Stimulated activated CD8-positive, alpha-beta memory T cell treated with anti-CD3 and anti-CD28 coated beads, Interleukin-4, amount 100 ng/mL, for 24 hours (primary cell): ENCODE data around the gene IGLON5.

Experiments used
- DNase-seq: peaks from one replicate; pipeline ENCODE4 v3.0.0-alpha.2; 2020; ENCODE audit warnings: low read depth

The IGLON5 gene

DNA sequence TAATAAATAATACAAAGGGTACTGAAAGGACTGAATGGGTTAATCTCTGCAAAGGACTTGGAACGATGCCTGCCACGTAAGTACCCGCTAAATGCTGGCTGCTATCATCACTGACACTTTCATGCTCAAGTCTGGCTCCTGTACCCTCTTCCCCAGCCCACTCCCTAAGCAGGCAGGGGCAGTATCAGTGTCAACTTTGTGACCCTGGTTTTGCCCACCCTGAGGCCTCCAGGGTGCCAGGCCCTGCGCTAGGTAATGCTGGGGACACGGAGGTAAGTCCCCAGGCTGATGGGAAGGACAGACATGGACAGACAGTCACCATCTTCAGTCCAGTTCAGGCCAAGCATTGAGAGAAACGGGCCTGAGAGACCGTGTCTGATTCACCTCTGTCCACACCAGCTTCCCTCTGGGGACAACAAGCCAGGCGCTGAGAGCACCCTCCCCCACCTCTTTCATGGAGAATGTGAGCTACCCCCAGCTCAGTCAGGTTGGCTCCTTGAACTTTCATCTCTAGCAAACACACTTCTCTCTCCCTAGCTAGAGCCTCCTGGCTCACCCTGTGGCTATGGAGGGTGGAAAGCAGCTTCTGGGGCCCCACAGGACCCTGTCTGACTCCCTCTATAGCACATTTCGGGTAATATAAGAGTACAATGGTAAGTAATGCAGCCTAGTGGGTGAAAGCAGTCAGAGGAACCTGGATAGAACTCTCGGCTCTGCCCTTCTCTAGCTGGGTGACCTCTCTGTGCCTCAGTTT, 53.9 kb downstream of the IGLON5 start:
- DNase-seq = no peak

DNA sequence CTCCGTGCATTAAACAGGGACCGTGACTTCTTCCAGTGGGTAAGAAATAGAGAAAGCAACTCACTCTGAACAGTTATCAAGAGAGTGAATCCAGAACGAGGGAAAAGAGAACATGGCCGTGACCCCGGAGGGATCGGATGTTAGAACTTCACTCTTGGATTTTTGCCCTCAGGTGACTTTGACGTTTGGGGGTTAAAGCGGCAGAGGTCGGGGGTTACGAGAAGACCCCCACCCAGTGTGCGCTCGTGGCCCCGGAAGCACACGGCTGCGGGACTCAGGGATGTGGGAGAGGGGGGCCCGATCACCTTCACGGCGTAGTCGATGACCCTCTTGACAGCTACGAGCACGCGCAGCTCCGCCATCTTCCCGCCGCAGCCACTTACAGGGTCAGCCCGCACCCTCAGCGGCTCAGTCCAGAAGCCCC, 54.5 kb downstream of the IGLON5 start, which contains the start of gene ETFB:
Gene ETFB (minus strand): TSS at position 424 of the 424 bp plus-strand sequence. CDS start 62 bp downstream, at position 362.
- DNase-seq = no peak

DNA sequence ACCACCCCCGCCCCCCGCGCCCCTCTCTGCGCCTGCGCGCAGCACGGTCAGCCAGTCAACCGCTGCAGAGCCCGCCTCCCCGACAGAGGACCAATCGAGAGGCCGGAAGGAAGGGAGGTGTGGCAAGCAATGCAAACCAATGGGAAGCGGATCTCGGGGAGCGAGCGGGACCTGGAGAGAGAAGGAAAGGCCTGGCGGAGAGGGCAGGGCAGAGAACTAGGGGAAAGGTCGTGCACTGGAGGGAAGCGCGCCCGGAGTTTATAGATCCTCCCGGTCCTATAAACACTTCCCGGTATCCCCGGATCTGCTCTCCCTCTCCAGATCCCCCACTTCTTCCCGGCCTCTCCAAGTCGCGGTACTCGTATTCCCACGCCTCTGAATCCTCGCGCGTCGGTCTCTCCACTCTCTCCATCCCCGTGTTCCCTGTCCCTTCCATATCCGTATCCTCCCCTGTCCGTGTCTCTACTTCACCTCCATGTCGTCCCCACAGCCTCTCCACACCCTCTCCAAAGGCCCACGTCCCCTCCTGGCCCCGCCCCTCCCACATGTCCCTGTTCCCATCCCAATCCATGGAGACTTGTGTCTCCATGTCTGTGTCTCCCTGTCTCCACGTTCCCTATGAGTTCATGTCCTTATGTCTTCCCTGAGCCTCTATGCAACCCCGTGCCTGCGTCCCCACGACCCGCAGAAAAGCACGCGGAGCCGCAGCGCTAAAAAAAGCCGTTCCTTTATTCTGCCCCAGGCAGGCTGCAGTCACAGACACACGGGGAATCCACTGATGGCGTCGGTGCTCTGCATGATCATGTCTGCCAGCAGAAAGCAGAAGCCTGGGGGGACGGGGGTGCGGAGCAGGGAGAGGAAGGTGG, 55.2 kb downstream of the IGLON5 start:
- DNase-seq = peak; percentile 90

DNA sequence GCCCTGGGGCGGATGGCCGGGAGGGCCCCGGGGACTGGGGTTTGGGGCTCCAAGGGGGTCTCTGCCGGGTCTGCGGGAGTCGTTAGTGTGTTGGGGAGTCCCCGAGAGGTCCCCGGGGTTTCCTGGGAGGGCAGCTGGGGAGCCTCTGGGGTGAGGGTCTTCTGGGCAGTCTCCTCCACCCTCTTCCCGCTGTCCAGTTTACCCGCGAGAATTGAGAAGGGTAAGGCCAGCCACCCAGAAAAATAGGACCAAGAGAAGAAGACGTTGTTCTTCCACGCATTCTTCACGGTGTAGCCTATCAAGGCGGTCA, 55.8 kb downstream of the IGLON5 start:
- DNase-seq = no peak

DNA sequence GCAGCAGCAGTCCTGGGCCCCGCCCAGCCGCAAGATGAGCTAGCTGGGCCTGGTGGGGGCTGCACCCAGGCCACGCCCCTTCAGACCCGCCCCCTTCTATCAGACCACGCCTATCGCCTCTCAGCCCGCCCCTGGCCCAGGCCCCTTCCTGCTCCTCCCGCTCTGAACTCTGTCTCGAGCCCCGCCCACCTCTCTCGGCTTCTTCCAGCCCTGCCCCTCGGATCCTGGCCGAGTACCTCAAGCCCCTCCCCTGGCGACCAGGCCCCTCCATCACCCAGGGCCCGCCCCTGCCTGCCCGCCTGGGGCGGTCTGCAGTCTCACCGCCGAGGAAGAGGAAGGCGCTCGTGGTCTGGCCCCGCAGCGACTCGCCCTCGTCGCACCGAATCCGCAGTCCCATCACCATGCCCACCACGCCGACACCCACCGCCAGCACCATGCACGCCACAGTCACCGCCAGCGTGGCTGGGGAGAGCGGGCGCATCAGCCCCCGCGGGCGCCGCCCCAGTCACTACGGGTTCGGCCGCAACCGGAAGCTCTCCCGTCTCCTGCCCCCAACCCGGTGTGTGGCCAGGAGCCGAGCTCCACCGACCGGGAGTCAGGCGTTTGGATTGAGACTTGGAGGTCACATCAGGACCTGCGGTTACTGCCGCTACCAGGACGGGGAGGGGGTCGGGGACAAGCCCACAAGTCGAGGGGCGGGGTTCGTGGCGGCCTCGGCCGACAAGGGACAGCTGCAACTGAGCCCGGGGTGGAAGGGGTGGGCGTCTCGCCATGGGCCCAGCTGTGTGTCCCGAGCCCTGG, 56.3 kb downstream of the IGLON5 start:
- DNase-seq = peak; percentile 98

DNA sequence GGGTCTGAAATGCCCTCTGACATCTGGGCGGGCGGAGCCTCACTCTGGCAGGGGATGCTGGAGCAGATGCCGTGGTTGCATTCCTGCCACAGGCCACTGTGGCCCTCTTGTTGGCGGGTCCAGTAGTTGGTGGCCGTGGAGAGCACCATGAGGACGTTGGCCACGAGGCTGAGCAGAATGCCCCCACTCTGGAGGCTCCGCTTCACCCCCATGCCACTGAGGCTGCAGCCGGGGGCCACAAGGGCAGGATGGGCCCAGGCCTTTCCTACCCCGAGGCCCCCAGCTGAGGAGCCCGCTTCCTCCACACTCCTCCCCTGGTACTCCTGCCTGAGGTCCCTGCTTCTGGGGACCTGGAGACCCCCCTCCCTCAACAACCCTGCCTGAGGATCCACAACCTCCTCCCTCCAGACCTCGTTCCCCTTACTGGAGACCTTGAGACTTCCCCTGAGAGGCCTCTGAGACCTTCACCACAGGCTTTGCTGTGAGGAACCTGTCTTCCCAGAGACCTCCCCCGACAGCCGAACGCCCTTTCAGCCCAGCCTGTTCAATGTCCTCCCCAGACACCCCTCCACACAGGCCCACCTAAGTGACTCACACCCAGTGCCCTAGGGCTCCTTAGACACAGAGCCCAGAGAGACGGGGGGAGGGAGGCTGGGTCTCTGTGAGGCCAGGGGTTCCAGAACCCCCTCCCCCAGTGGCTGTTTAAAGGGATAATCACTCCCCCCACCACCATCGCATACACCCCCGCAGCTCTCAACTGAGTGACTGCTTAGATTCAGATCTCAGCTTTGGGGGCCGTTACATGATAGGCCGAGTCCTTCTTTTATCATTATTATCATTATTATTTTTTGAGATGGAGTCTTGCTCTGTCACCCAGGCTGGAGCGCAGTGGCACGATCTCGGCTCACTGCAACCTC, 57.2 kb downstream of the IGLON5 start, which contains the start of gene CLDND2:
Gene CLDND2 (minus strand): TSS at position 638 of the 917 bp plus-strand sequence. CDS start 426 bp downstream, at position 212.
- peak; percentile 44 for DNase-seq

DNA sequence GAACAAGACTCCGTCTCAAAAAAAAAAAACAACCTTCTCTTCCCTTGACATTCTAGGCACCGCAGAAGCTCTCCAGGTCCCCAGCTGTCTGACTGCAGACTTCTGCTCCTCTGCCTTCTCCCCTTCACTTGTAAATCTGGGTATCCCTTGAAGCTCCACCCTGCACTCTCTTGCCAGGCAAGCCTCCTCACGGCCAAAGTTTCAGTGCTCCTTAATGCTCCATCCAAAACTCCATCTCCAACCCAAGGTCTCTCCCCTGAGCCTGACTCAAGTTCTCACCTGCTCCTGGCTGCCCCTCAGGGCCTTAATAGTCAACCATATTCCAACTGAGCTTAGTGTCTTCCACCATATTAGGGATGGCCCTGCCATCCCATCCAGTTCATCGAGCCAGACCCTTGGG, 58.8 kb downstream of the IGLON5 start:
- DNase-seq = no peak

DNA sequence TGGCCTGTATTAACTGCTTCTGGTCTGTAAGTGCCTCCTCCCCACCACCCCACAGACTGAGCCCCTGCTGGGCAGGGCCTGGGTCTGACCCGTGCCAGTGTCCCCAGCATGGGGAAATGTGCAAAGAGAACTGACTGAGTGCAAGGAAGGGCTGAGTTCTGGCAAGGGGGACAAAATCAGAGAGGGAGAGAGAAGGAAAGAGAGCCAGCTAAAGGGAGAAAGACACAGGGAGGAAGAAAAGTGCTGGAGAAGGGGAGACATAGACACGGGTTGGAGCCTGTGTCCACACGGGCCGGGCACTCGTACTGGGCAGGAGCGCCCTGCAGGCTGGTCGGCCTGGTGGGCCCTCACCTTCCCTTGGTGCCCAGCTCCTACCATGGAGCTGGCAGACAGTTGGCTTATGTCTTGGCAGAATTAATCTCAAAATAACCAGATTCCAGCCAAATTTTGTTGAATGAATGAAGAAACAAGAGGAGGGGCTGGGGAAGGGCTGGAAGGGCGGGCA, 59.8 kb downstream of the IGLON5 start:
- DNase-seq = no peak

DNA sequence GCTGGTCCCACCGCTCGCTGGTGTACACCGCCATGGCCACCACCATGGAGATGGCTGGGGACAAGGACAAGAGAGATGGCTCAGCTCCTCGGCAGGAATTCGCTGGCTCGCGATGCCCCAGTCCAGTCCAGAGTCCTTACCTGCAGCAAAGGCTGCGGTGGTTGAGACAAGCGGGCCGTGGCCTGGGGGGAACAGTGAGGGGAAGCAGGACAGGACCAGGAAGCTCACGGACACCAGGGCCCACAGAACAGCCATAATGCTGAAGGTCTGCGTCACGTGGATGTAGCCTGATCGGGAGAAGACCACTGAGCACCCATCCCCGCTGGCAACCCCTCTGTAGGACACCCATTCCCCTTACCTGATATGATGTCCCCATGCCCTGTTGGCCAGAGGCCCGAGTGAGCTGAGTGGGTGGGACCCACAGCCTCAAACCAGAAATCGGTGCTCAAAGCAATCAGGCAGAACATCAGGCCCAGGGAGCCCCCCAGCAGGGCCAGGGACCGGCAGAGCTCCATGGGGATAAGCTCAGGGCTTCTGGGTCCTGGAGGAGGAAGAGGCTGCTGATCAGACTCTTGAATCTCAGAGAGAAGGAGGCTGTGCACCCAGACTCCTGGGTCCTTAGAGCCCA, 60.7 kb downstream of the IGLON5 start:
- DNase-seq = no peak

DNA sequence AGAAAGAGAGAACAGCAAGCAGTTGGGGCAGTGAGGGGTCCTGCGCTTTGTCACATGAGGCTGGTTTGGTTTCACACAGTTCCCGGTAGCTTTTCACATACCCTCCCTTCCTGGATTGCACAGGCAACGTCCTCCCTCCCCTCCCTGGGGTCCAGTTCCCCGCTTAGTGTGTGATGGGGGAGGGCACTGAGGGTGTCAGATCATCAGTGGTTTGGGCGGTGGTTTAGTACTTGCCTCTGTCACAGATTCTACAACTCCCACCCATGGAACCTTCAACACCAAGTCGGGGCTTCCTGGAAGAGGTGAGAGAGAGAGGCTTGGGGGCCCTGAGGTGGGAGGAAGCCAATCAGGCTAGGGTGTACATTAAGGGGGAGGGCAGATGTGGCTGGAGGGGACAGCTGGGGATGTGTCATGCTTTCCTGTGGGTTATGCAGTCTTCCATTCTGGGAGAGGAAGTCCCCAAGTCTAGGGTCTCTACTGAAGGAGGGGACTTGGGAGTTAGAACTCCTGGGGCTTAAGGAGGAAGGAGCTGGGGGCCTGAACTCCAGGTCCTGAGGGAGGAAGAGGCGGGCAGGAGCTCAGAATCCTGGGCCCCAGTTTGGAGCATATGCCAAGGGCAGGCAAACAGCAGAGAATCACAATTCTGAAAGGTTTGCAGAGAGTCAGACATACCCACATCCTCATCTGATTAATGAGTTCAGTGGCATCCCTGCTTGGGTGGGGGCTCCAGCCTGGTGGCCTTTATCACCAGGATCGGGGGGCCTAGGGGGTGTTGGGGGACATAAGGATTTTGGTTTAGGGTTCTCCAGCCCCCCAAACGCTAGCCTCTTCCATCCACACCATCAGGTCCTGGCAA, 61.4 kb downstream of the IGLON5 start, which contains the start of gene NKG7:
Gene NKG7 (minus strand): TSS at position 6 of the 856 bp plus-strand sequence. CDS start 119 bp downstream, outside the sequence.
- peak; percentile 84 for DNase-seq

DNA sequence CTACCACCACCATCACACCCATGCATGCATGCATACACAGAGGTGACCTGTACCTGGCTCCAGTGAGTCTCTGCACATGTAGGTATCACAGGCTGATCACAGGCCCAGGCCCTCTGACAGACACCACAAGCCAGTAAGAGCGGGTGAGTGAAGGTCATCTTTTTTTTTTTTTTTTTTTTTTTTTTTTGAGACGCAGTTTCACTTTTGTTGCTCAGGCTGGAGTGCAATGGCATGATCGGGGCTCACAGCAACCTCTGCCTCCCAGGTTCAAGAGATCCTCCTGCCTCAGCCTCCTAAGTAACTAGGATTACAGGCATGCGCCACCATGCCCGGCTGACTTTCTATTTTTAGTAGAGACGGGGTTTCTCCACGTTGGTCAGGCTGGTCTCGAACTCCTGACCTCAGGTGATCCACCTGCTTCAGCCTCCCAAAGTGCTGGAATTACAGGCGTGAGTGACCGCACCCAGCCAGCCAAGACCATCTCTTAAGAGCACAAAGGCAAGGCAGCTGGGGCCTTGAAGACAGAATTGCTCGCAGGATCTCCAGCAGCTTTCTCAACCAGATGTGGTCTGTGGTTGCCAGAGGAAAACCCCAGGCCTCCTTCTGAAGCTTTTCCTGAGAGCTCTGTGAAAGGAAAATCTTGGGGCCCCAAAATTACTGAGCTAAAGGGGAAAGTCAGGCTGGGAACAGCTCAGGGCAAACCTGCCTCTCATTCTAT, 64.2 kb downstream of the IGLON5 start:
- DNase-seq = no peak

DNA sequence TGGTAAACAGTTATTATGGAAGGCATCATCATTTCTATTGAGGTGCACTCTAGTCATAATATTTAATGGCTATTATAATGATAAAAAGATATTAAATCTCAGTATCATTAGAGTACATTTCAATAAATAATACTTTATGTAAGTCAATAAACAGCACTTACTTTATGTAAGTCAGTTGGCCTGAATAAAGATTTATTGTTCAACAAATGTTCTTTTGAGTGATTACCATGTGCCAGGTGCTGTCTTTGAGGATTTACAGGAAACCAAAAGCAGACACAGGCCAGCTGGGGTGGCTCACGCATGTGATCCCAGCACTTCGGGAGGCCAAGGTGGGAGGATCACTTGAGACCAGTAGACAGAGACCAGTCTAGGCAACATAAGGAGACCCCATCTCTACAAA, 66.0 kb downstream of the IGLON5 start:
- no peak for DNase-seq

DNA sequence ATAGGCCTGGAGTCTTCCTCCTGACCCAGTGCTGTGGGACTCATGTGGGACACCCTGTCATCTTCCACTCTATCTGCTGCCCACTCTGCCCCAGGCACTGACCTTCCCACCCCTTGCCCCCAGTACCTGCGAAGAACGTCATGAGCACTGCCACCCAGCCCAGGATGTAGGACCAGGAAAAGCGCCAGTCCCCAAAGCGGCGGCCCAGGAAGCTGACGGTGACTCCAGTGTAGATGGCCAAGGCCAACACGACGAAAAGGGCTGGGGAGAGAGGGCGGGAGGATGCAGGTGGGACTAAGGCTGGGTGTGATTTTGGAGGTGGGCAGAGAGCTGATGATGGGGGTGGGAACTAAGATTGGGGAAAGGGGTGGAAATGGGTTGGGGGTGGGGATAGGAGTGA, 68.9 kb downstream of the IGLON5 start:
- no peak for DNase-seq
